Inferior parietal cortex (tissue), 1 donor: ENCODE measurements around the gene NCOA7.
"Not testable (repeated sequence)": the region's sequence is repeated elsewhere in the genome, so short reads cannot be mapped to it uniquely, and the experiment has no call there.

Experiments
- DNase-seq: peaks from one replicate; pipeline ENCODE4 v3.0.0-alpha.2; 2016; ENCODE audit errors: extremely low spot score

NCOA7 gene

GRCh38 chr6:125948455-125948854 lies 157.7 kb downstream of the NCOA7 start:
- DNase-seq, result no peak

- no peak for DNase-seq
Measured at GRCh38 chr6:125949069-125949468, 158.3 kb downstream of the NCOA7 start.

- no peak for DNase-seq
Measured at GRCh38 chr6:125950293-125950692, 159.5 kb downstream of the NCOA7 start.

GRCh38 chr6:125950716-125951115 lies 160.0 kb downstream of the NCOA7 start:
- not testable (repeated sequence) for DNase-seq

GRCh38 chr6:125951323-125951722 lies 160.6 kb downstream of the NCOA7 start:
- DNase-seq, result no peak

- no peak for DNase-seq
Measured at GRCh38 chr6:125952764-125953501, 162.2 kb downstream of the NCOA7 start.

GRCh38 chr6:125953502-125953875 lies 162.7 kb downstream of the NCOA7 start:
- no peak for DNase-seq

GRCh38 chr6:125954735-125955339 lies 164.1 kb downstream of the NCOA7 start:
- no peak for DNase-seq

- DNase-seq, result no peak
Measured at GRCh38 chr6:125955973-125956372, 165.2 kb downstream of the NCOA7 start.

- peak; percentile 99 for DNase-seq
Measured at GRCh38 chr6:125956506-125957390, 166.0 kb downstream of the NCOA7 start, which contains the start of gene HINT3. Gene HINT3 (plus strand): TSS chr6:125956770. CDS start chr6:125956978, 208 bp downstream.

GRCh38 chr6:125957391-125957693 lies 166.6 kb downstream of the NCOA7 start:
- DNase-seq, result no peak

- peak; percentile 80 for DNase-seq
Measured at GRCh38 chr6:125957845-125958244, 167.1 kb downstream of the NCOA7 start.

- DNase-seq, result no peak
Measured at GRCh38 chr6:125959041-125959440, 168.3 kb downstream of the NCOA7 start.

GRCh38 chr6:125961117-125961516 lies 170.4 kb downstream of the NCOA7 start:
- peak; percentile 69 for DNase-seq

GRCh38 chr6:125962900-125963497 lies 172.2 kb downstream of the NCOA7 start:
- no peak for DNase-seq

GRCh38 chr6:125963817-125964216 lies 173.1 kb downstream of the NCOA7 start:
- DNase-seq, result no peak

- DNase-seq, result no peak
Measured at GRCh38 chr6:125966569-125966968, 175.8 kb downstream of the NCOA7 start.

- DNase-seq, result no peak
Measured at GRCh38 chr6:125968493-125968892, 177.7 kb downstream of the NCOA7 start.

GRCh38 chr6:125970760-125971159 lies 180.0 kb downstream of the NCOA7 start:
- DNase-seq, result no peak

- not testable (repeated sequence) for DNase-seq
Measured at GRCh38 chr6:125972478-125972877, 181.7 kb downstream of the NCOA7 start.

GRCh38 chr6:125974214-125974866 lies 183.6 kb downstream of the NCOA7 start:
- DNase-seq, result peak; percentile 86

GRCh38 chr6:125979101-125979500 lies 188.3 kb downstream of the NCOA7 start:
- no peak for DNase-seq
